HepG2 (cell line): ENCODE results near the gene PLCB1. TPM values are rescaled to one million over a fixed set of nuclear protein-coding genes. Genes with fewer than 3 reads are reported as not detected.

Source experiments
- AHDC1 ChIP-seq: sonication (generic); formaldehyde crosslinking; IDR thresholded peaks from 2 replicates; pipeline ENCODE4 v1.5.1; 2020; ENCODE audit warnings: mild to moderate bottlenecking, missing genetic modification reagents, borderline replicate concordance
- CBFB ChIP-seq: sonication (generic); formaldehyde crosslinking; IDR thresholded peaks from 2 replicates; pipeline ENCODE4 v1.4.0; 2020; ENCODE audit warnings: missing genetic modification reagents
- CENPX ChIP-seq: sonication (generic); formaldehyde crosslinking; IDR thresholded peaks from 2 replicates; pipeline ENCODE4 v1.9.0; 2021; ENCODE audit warnings: mild to moderate bottlenecking, missing genetic modification reagents, moderate library complexity
- HNF4G ChIP-seq, 2 experiments: sonication (generic) in 1 of 2; formaldehyde crosslinking in 1 of 2; IDR thresholded peaks; 2 replicates each; pipeline versions ENCODE4 v1.4.0 to v1.6.1; 2011 to 2020; ENCODE audit warnings: borderline replicate concordance in 2 of 2, low read depth in 2 of 2, mild to moderate bottlenecking in 2 of 2, low read length in 1 of 2, missing genetic modification reagents in 1 of 2, moderate library complexity in 1 of 2
- KDM6A ChIP-seq: IDR thresholded peaks from 2 replicates; pipeline ENCODE4 v1.6.1; 2016; ENCODE audit warnings: low read depth
- NPAS2 ChIP-seq: sonication (generic); formaldehyde crosslinking; IDR thresholded peaks from 2 replicates; pipeline ENCODE4 v1.8.0; 2022; ENCODE audit warnings: mild to moderate bottlenecking, missing genetic modification reagents, borderline replicate concordance
- POLR2A ChIP-seq, 2 experiments: IDR thresholded peaks; 2 replicates each; pipeline ENCODE4 v1.6.1; 2011; ENCODE audit warnings: low read depth in 2 of 2, low read length in 2 of 2, mild to moderate bottlenecking in 1 of 2, moderate library complexity in 1 of 2; ENCODE audit not compliant: insufficient read depth in 1 of 2
- STAT5B ChIP-seq: sonication (generic); formaldehyde crosslinking; IDR thresholded peaks from 2 replicates; pipeline ENCODE4 v1.4.0; 2020; ENCODE audit warnings: missing genetic modification reagents
- TGIF2 ChIP-seq: IDR thresholded peaks from 2 replicates; pipeline ENCODE4 v1.6.1; 2016; ENCODE audit warnings: control low read depth, missing compliant biosample characterization
- TRIM24 ChIP-seq: sonication (generic); formaldehyde crosslinking; IDR thresholded peaks from 2 replicates; pipeline ENCODE4 v1.8.0; 2022; ENCODE audit warnings: mild to moderate bottlenecking, missing genetic modification reagents
- ZBTB10 ChIP-seq: sonication (generic); formaldehyde crosslinking; IDR thresholded peaks from 2 replicates; pipeline ENCODE4 v1.4.0; 2020; ENCODE audit warnings: missing genetic modification reagents, borderline replicate concordance
- ZBTB7A ChIP-seq: sonication (generic); formaldehyde crosslinking; IDR thresholded peaks from 2 replicates; pipeline ENCODE4 v1.8.0; 2022; ENCODE audit warnings: mild to moderate bottlenecking, missing genetic modification reagents
- ZMAT5 ChIP-seq: sonication (generic); formaldehyde crosslinking; IDR thresholded peaks from 2 replicates; pipeline ENCODE4 v1.5.0; 2020; ENCODE audit warnings: mild to moderate bottlenecking, low read depth, missing genetic modification reagents, borderline replicate concordance
- ZNF207 ChIP-seq: fragments of 450-650 bp; IDR thresholded peaks from 2 replicates; pipeline ENCODE4 v1.6.1; 2016; ENCODE audit warnings: antibody characterized with exemption, borderline replicate concordance
- ZNF30 ChIP-seq: sonication (generic); formaldehyde crosslinking; IDR thresholded peaks from 2 replicates; pipeline ENCODE4 v1.5.0; 2020; ENCODE audit warnings: mild to moderate bottlenecking, missing genetic modification reagents
- ZNF75D ChIP-seq: sonication (generic); formaldehyde crosslinking; IDR thresholded peaks from 2 replicates; pipeline ENCODE4 v1.8.1; 2023; ENCODE audit warnings: missing genetic modification reagents, mild to moderate bottlenecking, borderline replicate concordance
- polyA plus RNA-seq, 8 experiments: library from polyadenylated mRNA; depleted of rRNA in 3 of 8; stranded (reverse) in 7 of 8; unstranded in 1 of 8; fragments of >200 nt; fragmentation: Illumina TruSeq in 4 of 8; extraction: Trizol in 4 of 8; gene quantifications; 2 replicates each; pipeline versions ENCODE4 v1.2.1 to v1.2.3, GENCODE V29; 2011 to 2016; ENCODE audit warnings: low read depth in 4 of 8, missing spikeins in 1 of 8, mixed read lengths in 1 of 8; ENCODE audit not compliant: insufficient read depth in 1 of 8
- total RNA-seq, 5 experiments: library from RNA; depleted of rRNA; stranded (reverse); fragments of >200 nt; fragmentation: Illumina TruSeq; extraction: Trizol; gene quantifications; 2 replicates each; pipeline ENCODE4 v1.2.3, GENCODE V29; 2016; ENCODE audit warnings: low read depth in 1 of 5

PLCB1 gene
- total and polyA plus RNA-seq, 2 of the 13 experiments (the other 11 are each of a cell fraction or from before 2014, with no cell fraction given): 42.4 to 55.9 TPM

- TF ChIP-seq TRIM24: no peak
- peak; percentile 86 for TF ChIP-seq CBFB
- peak; percentile 87 for TF ChIP-seq KDM6A (CRISPR knock-in tag)
- peak; percentile 61 for TF ChIP-seq HNF4G (IDR thresholded peaks at IDR 0.05; ENCODE audit: borderline replicate concordance, low read depth, low read length)
- peak; percentile 32; the same call in 1 of the 2 replicates for TF ChIP-seq HNF4G (CRISPR knock-in tag; IDR thresholded peaks at IDR 0.05; ENCODE audit: borderline replicate concordance, low read depth)
- TF ChIP-seq ZNF75D: no peak
- peak; percentile 64; the same call in 1 of the 2 replicates for TF ChIP-seq STAT5B
- no peak for TF ChIP-seq NPAS2 (CRISPR knock-in tag)
- no peak for TF ChIP-seq ZBTB7A (CRISPR knock-in tag)
- TF ChIP-seq CENPX: no peak
- no peak for TF ChIP-seq ZMAT5 (CRISPR knock-in tag)
- TF ChIP-seq ZBTB10 (CRISPR knock-in tag): no peak
- no peak for TF ChIP-seq ZNF30 (CRISPR knock-in tag)
- no peak for TF ChIP-seq TGIF2
- no peak for TF ChIP-seq ZNF207
- TF ChIP-seq POLR2A (IDR thresholded peaks at IDR 0.05; ENCODE audit: insufficient read depth in 1 of 2, low read depth in 2 of 2, low read length in 2 of 2): no peak
- peak; percentile 100 for TF ChIP-seq AHDC1
Observed at GRCh38 chr20:8250539-8251200, 118.6 kb downstream of the PLCB1 start (continued).
